ENCODE measurements around the gene NDUFA8. TPM values are rescaled to one million over a fixed set of nuclear protein-coding genes. Genes with fewer than 3 reads are reported as not detected.

NDUFA8 gene
- total and polyA plus RNA-seq, 9 of the 15 experiments (the other 6 are each of a cell fraction or from before 2014, with no cell fraction given) = 105 to 212 (median 133) TPM

GRCh38 chr9:122180633-122181032, 21.1 kb upstream of the NDUFA8 start (continued):
- TF ChIP-seq, protein P1, sequence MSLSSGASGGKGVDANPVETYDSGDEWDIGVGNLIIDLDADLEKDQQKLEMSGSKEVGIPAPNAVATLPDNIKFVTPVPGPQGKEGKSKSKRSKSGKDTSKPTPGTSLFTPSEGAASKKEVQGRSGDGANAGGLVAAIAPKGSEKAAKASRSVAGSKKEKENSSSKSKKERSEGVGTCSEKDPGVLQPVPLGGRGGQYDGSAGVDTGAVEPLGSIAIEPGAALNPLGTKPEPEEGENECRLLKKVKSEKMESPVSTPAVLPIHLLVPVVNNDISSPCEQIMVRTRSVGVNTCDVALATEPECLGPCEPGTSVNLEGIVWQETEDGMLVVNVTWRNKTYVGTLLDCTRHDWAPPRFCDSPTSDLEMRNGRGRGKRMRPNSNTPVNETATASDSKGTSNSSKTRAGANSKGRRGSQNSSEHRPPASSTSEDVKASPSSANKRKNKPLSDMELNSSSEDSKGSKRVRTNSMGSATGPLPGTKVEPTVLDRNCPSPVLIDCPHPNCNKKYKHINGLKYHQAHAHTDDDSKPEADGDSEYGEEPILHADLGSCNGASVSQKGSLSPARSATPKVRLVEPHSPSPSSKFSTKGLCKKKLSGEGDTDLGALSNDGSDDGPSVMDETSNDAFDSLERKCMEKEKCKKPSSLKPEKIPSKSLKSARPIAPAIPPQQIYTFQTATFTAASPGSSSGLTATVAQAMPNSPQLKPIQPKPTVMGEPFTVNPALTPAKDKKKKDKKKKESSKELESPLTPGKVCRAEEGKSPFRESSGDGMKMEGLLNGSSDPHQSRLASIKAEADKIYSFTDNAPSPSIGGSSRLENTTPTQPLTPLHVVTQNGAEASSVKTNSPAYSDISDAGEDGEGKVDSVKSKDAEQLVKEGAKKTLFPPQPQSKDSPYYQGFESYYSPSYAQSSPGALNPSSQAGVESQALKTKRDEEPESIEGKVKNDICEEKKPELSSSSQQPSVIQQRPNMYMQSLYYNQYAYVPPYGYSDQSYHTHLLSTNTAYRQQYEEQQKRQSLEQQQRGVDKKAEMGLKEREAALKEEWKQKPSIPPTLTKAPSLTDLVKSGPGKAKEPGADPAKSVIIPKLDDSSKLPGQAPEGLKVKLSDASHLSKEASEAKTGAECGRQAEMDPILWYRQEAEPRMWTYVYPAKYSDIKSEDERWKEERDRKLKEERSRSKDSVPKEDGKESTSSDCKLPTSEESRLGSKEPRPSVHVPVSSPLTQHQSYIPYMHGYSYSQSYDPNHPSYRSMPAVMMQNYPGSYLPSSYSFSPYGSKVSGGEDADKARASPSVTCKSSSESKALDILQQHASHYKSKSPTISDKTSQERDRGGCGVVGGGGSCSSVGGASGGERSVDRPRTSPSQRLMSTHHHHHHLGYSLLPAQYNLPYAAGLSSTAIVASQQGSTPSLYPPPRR (CRISPR knock-in tag; IDR thresholded peaks at IDR 0.05; ENCODE audit: borderline replicate concordance) = no peak
- TF ChIP-seq CBFA2T2 (conservative IDR thresholded peaks at IDR 0.05) (peak; percentile 84), MEIS2 (IDR thresholded peaks at IDR 0.05; ENCODE audit: partially characterized antibody) (no peak), BCL6 (CRISPR knock-in tag; IDR thresholded peaks at IDR 0.05) (no peak), CREB1 (IDR thresholded peaks at IDR 0.05) (no peak), CREB1 (CRISPR knock-in tag; IDR thresholded peaks at IDR 0.05) (no peak), JUNB (CRISPR knock-in tag; conservative IDR thresholded peaks at IDR 0.05) (no peak), FOXK2 (conservative IDR thresholded peaks at IDR 0.05 in 1 of 2, IDR thresholded peaks at IDR 0.05 in 1 of 2; ENCODE audit: low read depth in 2 of 2) (0 out of 4 replicates have a peak, but pooled peaks of 1 of the 2 experiments have one; percentile 57), POLR2G (IDR thresholded peaks at IDR 0.05; ENCODE audit: low read depth, low read length) (no peak), NELFE (IDR thresholded peaks at IDR 0.05; ENCODE audit: insufficient read depth, insufficient read length) (no peak), TEAD4 (IDR thresholded peaks at IDR 0.05; ENCODE audit: low read length) (peak; percentile 62), TEAD4 (CRISPR knock-in tag; IDR thresholded peaks at IDR 0.05; ENCODE audit: borderline replicate concordance) (no peak), DNMT1 (IDR thresholded peaks at IDR 0.05) (no peak), CREM (IDR thresholded peaks at IDR 0.05; ENCODE audit: low read depth) (peak; percentile 17; the same call in 1 of the 2 replicates), FOXJ2 (tag; IDR thresholded peaks at IDR 0.05) (no peak), EHMT2 (IDR thresholded peaks at IDR 0.05) (no peak), NCOA2 (IDR thresholded peaks at IDR 0.05; ENCODE audit: partially characterized antibody in 2 of 2) (no peak), NR4A1 (CRISPR knock-in tag; IDR thresholded peaks at IDR 0.05) (no peak), NR4A1 (tag; IDR thresholded peaks at IDR 0.05) (no peak)
- TF ChIP-seq, protein P2, sequence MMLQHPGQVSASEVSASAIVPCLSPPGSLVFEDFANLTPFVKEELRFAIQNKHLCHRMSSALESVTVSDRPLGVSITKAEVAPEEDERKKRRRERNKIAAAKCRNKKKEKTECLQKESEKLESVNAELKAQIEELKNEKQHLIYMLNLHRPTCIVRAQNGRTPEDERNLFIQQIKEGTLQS (IDR thresholded peaks at IDR 0.05) = peak; percentile 60
- TF ChIP-seq, protein P2 (CRISPR knock-in tag; conservative IDR thresholded peaks at IDR 0.05) = no peak
- TF ChIP-seq, protein P3, sequence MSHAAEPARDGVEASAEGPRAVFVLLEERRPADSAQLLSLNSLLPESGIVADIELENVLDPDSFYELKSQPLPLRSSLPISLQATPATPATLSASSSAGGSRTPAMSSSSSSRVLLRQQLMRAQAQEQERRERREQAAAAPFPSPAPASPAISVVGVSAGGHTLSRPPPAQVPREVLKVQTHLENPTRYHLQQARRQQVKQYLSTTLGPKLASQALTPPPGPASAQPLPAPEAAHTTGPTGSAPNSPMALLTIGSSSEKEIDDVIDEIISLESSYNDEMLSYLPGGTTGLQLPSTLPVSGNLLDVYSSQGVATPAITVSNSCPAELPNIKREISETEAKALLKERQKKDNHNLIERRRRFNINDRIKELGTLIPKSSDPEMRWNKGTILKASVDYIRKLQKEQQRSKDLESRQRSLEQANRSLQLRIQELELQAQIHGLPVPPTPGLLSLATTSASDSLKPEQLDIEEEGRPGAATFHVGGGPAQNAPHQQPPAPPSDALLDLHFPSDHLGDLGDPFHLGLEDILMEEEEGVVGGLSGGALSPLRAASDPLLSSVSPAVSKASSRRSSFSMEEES (CRISPR knock-in tag; IDR thresholded peaks at IDR 0.05) = peak; percentile 98
- TF ChIP-seq, protein P4, sequence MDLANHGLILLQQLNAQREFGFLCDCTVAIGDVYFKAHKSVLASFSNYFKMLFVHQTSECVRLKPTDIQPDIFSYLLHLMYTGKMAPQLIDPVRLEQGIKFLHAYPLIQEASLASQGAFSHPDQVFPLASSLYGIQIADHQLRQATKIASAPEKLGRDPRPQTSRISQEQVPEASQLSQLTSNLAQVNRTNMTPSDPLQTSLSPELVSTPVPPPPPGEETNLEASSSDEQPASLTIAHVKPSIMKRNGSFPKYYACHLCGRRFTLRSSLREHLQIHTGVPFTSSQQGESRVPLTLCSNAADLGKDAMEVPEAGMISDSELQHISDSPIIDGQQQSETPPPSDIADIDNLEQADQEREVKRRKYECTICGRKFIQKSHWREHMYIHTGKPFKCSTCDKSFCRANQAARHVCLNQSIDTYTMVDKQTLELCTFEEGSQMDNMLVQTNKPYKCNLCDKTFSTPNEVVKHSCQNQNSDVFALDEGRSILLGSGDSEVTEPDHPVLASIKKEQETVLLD (IDR thresholded peaks at IDR 0.05) = no peak

Data from K562 (cell line).